HUES64 (cell line): ENCODE results near the gene FOXC2. TPM values are rescaled to one million over a fixed set of nuclear protein-coding genes. Genes with fewer than 3 reads are reported as not detected.
A peak's percentile ranks its signal among the peaks of the same experiment; 100 is the strongest.

Experiments
- H3K27ac ChIP-seq: 2 replicates; pipeline ENCODE4 v1.7.0; 2013; ENCODE audit warnings: low read depth, low read length, inconsistent platforms
- H3K27me3 ChIP-seq: 2 replicates; pipeline ENCODE4 v1.6.1; 2013; ENCODE audit warnings: mild to moderate bottlenecking, low read length; ENCODE audit not compliant: insufficient read depth
- H3K36me3 ChIP-seq: 2 replicates; pipeline ENCODE4 v1.6.1; 2013; ENCODE audit warnings: mild to moderate bottlenecking, low read length; ENCODE audit not compliant: insufficient read depth
- H3K4me1 ChIP-seq: 2 replicates; pipeline ENCODE4 v1.6.1; 2013; ENCODE audit warnings: mild to moderate bottlenecking, low read length, moderate library complexity; ENCODE audit not compliant: insufficient read depth
- H3K4me3 ChIP-seq: 2 replicates; pipeline ENCODE4 v1.5.1; 2013; ENCODE audit warnings: mild to moderate bottlenecking, low read length, moderate library complexity
- H3K9ac ChIP-seq: 2 replicates; pipeline ENCODE4 v1.6.1; 2013; ENCODE audit warnings: mild to moderate bottlenecking, low read depth, low read length
- H3K9me3 ChIP-seq: 2 replicates; pipeline ENCODE4 v1.6.1; 2013; ENCODE audit warnings: low read depth, low read length; ENCODE audit not compliant: insufficient read depth
- WGBS: fragments of 150-250, 120-280 bp; methylation state at CpG from one replicate; pipeline ENCODE4 v1.1.7; 2013; ENCODE audit warnings: missing lambda C conversion rate; 5-methylcytosine and 5-hydroxymethylcytosine counted together
- polyA plus RNA-seq, 2 experiments: library from polyadenylated mRNA; stranded (reverse); fragments of 50-300 nt; gene quantifications; one replicate each; pipeline ENCODE4 v1.2.3, GENCODE V29; 2013

Gene FOXC2
- 0.40 TPM for polyA plus RNA-seq (2013, experiment 1 of 2)
- polyA plus RNA-seq (2013, experiment 2 of 2) = 0.70 TPM

GRCh38 chr16:86566601-86566965 is at the start of gene FOXC2:
TSS of gene FOXC2 (plus strand) at chr16:86566829. CDS start at chr16:86567336, 507 bp downstream.
- peak within 1 kb of the TSS; percentile 56 for H3K4me3 ChIP-seq
- H3K27me3 ChIP-seq = peaks cover 83% of the 10 kb centered on the region
- H3K9ac ChIP-seq = no peak within 1 kb of the TSS
- no peak within 1 kb of the TSS for H3K27ac ChIP-seq
- no peaks in the 10 kb centered on the region for H3K9me3 ChIP-seq
- under 1% methylated on average over 30 of the region's 30 CpGs for WGBS
- no peaks in the 10 kb centered on the region for H3K36me3 ChIP-seq
- peaks cover 37% of the 10 kb centered on the region for H3K4me1 ChIP-seq

- 37% methylated on average over 8 of the region's 9 CpGs for WGBS
- Histone ChIP-seq H3K4me3 (no peak overlapping the region), H3K27ac (no peak overlapping the region), H3K4me1 (peaks cover 6% of the 10 kb centered on the region; the same call in 1 of the 2 replicates), H3K9ac (no peak overlapping the region), H3K9me3 (no peaks in the 10 kb centered on the region), H3K27me3 (peaks cover 80% of the 10 kb centered on the region), H3K36me3 (no peaks in the 10 kb centered on the region)
These were observed 49.6 kb upstream of the FOXC2 start for GRCh38 chr16:86517033-86517432.

GRCh38 chr16:86517652-86518258 is 48.9 kb upstream of the FOXC2 start:
- Histone ChIP-seq H3K9ac (no peak overlapping the region), H3K4me1 (peaks cover 6% of the 10 kb centered on the region; the same call in 1 of the 2 replicates), H3K9me3 (no peaks in the 10 kb centered on the region), H3K36me3 (no peaks in the 10 kb centered on the region), H3K27ac (no peak overlapping the region), H3K4me3 (no peak overlapping the region), H3K27me3 (peaks cover 72% of the 10 kb centered on the region)
- 31% methylated on average over 17 of the region's 17 CpGs for WGBS

DNA sequence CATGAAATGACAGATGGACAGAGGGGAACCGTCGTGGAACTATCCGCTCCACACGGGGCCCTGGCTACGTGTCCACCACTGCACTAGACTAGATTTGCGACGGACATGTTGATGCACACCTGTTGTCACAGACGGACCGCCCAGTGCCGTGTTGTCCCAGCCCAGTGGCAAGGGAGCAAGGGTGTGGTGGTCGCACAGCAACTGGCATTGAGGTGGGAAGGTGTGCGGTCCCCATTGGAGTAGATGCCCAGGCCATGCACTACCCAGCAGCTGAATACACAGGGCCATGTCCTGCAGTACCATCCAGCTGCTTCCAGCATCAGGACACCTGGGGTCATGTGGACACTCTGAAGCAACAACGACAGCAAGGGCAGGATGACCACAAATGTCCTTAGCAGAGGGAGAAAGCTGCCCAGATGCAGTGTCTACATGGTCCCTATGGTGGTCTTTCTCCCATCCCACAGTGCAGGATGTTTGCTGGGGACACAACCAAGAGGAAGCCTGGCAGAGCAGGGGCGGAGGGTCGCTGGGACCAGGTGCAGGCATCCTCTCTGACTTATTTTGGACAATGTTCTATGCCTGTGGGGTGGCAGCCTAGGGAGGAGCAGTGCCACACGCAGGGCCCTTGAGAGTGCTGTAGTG is 47.5 kb upstream of the FOXC2 start:
- Histone ChIP-seq H3K36me3 (no peaks in the 10 kb centered on the region), H3K27ac (no peak overlapping the region), H3K9me3 (no peaks in the 10 kb centered on the region), H3K4me3 (no peak overlapping the region), H3K27me3 (peaks cover 59% of the 10 kb centered on the region), H3K9ac (no peak overlapping the region), H3K4me1 (peaks cover 4% of the 10 kb centered on the region; the same call in 1 of the 2 replicates)
- WGBS = 88% methylated on average over 16 of the region's 16 CpGs

DNA sequence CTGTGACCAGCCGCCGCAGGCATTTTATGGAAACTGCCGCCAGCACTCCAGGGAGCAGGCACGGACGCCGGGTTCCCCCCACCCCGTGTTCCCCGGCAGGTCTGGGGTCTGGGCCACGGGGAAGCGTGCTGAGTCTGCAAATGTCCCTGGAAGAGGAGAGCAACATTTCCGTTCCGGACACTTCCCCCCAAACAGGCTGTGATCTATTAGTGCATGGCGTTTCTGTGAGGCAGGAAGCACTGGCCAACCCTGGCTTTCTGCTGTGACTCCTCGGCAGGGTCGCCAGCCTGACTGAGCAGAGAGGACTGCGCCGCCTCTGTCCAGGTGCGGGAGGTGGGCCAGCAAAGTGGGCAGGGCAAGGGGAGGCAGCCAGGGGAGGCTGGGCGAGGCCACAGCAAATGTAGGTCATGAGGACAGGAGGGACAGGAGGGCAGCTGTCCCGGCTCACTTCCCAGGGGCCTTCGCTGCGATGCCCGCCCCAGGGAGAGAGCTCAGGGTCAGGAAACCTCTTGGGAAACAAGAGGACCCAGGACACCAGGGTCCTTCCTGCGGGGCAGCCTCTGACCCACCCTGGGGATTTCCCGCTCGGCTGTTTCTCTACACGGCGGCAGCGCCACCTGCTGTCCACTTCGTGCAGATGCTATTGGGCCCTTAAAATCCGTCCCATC is 46.8 kb upstream of the FOXC2 start:
- Histone ChIP-seq H3K36me3 (no peaks in the 10 kb centered on the region), H3K4me3 (no peak overlapping the region), H3K9me3 (no peaks in the 10 kb centered on the region), H3K27ac (no peak overlapping the region), H3K9ac (no peak overlapping the region), H3K27me3 (peaks cover 52% of the 10 kb centered on the region), H3K4me1 (peaks cover 4% of the 10 kb centered on the region; the same call in 1 of the 2 replicates)
- WGBS = 37% methylated on average over 31 of the region's 31 CpGs

GRCh38 chr16:86520317-86521210 is 46.1 kb upstream of the FOXC2 start:
- whole genome bisulfite sequencing = 73% methylated on average over 28 of the region's 30 CpGs
- Histone ChIP-seq H3K4me1 (peaks cover 4% of the 10 kb centered on the region; the same call in 1 of the 2 replicates), H3K27me3 (peaks cover 44% of the 10 kb centered on the region), H3K9ac (no peak overlapping the region), H3K27ac (no peak overlapping the region), H3K9me3 (no peaks in the 10 kb centered on the region), H3K4me3 (no peak overlapping the region), H3K36me3 (no peaks in the 10 kb centered on the region)

DNA sequence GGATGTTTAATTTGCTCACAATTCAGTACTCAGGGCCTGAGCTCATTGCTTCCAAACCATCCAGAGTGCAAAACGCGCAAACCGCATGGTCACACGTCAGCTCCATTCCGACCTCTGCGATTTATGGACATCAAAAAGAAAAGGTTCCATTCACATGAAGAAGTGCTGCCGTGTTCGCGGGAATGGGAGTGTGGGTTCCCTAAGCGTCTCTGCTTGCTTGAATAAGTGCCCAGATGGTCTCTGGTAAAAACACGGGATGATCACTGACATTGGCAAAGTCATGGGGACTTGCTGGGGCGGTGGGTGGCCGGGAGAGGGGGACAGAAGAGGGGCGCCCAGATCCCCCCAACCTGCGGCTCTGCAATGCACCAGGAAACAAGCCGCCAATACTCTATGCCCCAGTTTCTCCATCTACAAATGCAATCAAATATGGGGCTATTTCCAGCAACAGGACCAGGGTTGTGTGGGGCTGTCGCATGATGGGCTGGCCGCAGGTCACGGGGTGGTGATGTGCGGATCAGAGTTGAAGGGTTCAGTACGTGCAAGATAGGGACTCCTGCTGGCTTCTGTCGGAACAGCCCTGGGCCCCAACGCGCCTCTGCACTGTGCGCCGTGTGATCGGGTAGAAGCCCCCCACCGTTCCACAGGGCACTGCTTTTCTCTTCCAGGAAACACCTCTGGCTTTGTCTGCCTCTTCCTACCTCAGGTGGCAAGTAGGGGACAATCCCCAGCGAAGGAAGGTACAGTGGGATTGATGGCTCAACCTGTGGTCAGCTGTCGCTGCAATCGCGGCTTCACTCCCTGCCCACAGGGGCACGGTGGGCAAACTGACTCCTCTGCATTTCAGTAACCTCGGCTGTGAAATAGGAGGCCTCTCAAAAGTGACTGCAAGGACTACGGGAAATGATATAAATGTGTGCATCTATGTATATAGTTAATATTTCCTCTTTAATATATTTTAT is 45.1 kb upstream of the FOXC2 start:
- no peaks in the 10 kb centered on the region for H3K36me3 ChIP-seq
- 89% methylated on average over 34 of the region's 35 CpGs for WGBS
- H3K27ac ChIP-seq = no peak overlapping the region
- no peak overlapping the region for H3K9ac ChIP-seq
- H3K9me3 ChIP-seq = no peaks in the 10 kb centered on the region
- H3K27me3 ChIP-seq = peaks cover 35% of the 10 kb centered on the region
- peaks cover under 1% of the 10 kb centered on the region; the same call in 1 of the 2 replicates for H3K4me1 ChIP-seq
- H3K4me3 ChIP-seq = no peak overlapping the region

DNA sequence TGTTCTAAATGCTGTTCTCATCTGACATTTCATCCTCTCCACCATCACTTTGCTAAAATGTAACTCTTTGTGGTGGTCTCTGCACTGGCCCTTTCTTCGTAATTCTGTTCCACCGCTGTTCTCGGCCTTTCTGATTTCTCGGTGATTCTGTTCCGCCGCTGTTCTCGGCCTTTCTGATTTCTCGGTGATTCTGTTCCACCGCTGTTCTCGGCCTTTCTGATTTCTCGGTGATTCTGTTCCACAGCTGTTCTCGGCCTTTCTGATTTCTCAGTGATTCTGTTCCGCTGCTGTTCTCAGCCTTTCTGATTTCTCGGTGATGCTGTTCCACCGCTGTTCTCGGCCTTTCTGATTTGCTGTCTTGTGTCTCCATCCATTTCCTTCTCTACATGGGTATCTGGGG is 44.0 kb upstream of the FOXC2 start:
- no peaks in the 10 kb centered on the region for H3K4me1 ChIP-seq
- no peaks in the 10 kb centered on the region for H3K36me3 ChIP-seq
- H3K9me3 ChIP-seq = no peaks in the 10 kb centered on the region
- H3K9ac ChIP-seq = no peak overlapping the region
- peaks cover 24% of the 10 kb centered on the region for H3K27me3 ChIP-seq
- no peak overlapping the region for H3K4me3 ChIP-seq
- 87% methylated on average over 16 of the region's 16 CpGs for WGBS
- no peak overlapping the region for H3K27ac ChIP-seq

DNA sequence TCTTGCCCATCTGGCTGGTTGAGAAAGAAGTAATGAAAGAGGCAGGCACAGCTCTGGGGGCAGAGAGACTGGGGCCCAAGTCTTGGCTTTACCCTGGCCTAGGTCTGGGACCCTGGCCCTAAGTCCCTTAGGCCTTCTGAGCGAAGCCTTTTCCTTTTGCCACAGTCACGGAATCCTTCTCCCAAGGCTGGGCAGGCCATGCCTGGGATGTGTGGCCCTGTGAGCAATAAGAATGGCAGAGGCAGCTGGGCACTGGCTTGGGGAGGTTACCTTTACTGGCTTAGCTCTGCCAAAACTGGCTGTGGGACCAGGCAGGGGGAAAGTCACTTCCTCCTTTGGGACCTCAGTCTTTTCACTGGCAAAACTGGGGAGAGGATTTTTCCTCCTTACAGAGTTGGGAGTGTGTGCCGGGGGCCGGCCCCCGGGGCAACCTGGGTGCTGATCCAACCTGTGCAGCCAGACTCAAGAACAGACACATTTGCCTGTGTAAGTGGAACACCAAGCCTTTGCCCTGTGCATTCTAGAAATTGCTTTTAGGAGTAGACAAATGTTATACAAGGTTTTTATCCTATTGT is 43.4 kb upstream of the FOXC2 start:
- Histone ChIP-seq H3K9me3 (no peaks in the 10 kb centered on the region), H3K4me1 (no peaks in the 10 kb centered on the region), H3K9ac (no peak overlapping the region), H3K27ac (no peak overlapping the region), H3K4me3 (no peak overlapping the region), H3K27me3 (peaks cover 18% of the 10 kb centered on the region), H3K36me3 (no peaks in the 10 kb centered on the region)
- 77% methylated on average over 5 of the region's 5 CpGs for WGBS

- Histone ChIP-seq H3K27me3 (peaks cover 10% of the 10 kb centered on the region), H3K36me3 (no peaks in the 10 kb centered on the region), H3K27ac (no peak overlapping the region), H3K9ac (no peak overlapping the region), H3K4me3 (no peak overlapping the region), H3K4me1 (no peaks in the 10 kb centered on the region), H3K9me3 (no peaks in the 10 kb centered on the region)
- 86% methylated on average over 6 of the region's 6 CpGs for WGBS
These were observed 42.6 kb upstream of the FOXC2 start for GRCh38 chr16:86524029-86524428.
